ENCODE measurements around the gene TCTN2. TPM values are rescaled to one million over a fixed set of nuclear protein-coding genes. Genes with fewer than 3 reads are reported as not detected.
A peak's percentile ranks its signal among the peaks of the same experiment; 100 is the strongest.

Gene TCTN2
- total and polyA plus RNA-seq, 9 of the 15 experiments (the other 6 are each of a cell fraction or from before 2014, with no cell fraction given) = 0.58 to 5.5 (median 3.6) TPM

DNA sequence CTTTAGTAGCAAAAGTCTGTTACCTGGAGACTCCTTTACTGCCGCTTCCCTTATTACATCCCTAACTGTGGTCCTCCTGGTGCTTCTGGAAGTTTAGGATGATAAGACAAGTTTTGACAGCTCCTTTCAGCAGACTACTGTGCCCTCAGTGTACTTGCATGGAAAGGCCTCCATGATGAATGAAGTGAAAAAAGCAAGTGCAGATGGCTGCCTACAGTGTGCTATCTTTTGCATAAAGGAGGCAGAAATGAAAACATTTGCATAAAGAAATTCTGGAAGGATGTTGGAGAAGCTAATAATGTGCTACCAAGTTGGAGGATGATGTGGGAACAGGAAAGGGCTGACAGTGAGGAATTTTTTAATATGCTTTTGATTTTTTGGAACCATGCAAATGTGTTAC, 4.5 kb downstream of the TCTN2 start (continued):
- TF ChIP-seq, protein P1, sequence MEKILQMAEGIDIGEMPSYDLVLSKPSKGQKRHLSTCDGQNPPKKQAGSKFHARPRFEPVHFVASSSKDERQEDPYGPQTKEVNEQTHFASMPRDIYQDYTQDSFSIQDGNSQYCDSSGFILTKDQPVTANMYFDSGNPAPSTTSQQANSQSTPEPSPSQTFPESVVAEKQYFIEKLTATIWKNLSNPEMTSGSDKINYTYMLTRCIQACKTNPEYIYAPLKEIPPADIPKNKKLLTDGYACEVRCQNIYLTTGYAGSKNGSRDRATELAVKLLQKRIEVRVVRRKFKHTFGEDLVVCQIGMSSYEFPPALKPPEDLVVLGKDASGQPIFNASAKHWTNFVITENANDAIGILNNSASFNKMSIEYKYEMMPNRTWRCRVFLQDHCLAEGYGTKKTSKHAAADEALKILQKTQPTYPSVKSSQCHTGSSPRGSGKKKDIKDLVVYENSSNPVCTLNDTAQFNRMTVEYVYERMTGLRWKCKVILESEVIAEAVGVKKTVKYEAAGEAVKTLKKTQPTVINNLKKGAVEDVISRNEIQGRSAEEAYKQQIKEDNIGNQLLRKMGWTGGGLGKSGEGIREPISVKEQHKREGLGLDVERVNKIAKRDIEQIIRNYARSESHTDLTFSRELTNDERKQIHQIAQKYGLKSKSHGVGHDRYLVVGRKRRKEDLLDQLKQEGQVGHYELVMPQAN (IDR thresholded peaks at IDR 0.05; ENCODE audit: borderline replicate concordance) = no peak
- TF ChIP-seq SRSF1 (IDR thresholded peaks at IDR 0.05; ENCODE audit: low read depth, low read length) = no peak
- TF ChIP-seq NCOR1 (IDR thresholded peaks at IDR 0.05) = no peak
- no peak for TF ChIP-seq PPARD (CRISPR knock-in tag; IDR thresholded peaks at IDR 0.05)

DNA sequence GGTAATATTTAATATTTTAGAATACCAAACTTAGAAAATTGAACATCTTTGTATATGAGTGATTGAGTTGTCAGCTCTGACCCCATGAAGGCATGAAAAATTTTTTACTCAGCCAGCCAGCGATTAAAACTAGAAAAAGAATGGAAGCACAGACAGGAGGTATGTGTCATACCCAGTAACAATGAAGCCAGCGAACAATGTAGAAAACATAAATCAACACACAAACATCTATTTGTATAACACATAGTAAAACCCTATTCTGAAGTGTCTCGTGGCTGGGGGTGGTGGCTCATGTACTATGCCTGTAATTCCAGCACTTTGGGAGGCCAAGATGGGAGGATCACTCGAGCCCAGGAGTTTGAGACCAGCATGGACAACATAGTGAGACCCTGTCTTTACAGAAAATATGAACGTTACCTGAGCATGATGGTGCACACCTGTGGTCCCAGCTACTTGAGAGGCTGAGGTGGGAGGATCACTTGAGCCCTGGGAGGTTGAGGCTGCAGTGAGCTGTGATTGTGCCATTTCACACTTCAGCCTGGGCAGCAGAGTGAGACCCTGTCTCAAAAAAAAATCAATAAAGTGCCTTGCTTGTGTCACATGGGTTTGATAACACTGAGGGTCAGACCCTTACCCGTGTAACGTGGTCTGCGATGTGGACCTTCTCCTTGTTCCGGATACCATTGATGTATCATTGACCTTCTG, 5.9 kb downstream of the TCTN2 start:
- CTCF ChIA-PET (ENCODE audit: low intra/inter-chr PET ratio) = no interaction called here

More for the DNA sequence above, 5.9 kb downstream of the TCTN2 start:
- no peak for FAIRE-seq
- POLR2A ChIA-PET = no interaction called here
- Histone ChIP-seq H3K9me3 (replicated peaks; ENCODE audit: control insufficient read depth, insufficient read depth, low read depth, low read length) (no peaks in the 10 kb centered on the region), H4K20me1 (replicated peaks; ENCODE audit: control insufficient read depth, insufficient read depth, low read length) (no peaks in the 10 kb centered on the region), H3K27ac (ENCODE audit: extremely low read depth, low read depth, low read length) (no peak overlapping the region), H3K4me3 (no peak overlapping the region), H3K9ac (ENCODE audit: insufficient read depth in 1 of 2, low read depth in 2 of 2, low read length in 2 of 2) (no peak overlapping the region), H2AFZ (ENCODE audit: low read depth, low read length) (no peak overlapping the region), H3K9me1 (ENCODE audit: control insufficient read depth, insufficient read depth, low read length) (no peaks in the 10 kb centered on the region), H3K4me2 (ENCODE audit: insufficient read depth, low read length) (no peak overlapping the region), H3K27me3 (ENCODE audit: control insufficient read depth in 2 of 2, insufficient read depth in 2 of 2, low read length in 2 of 2) (no peaks in the 10 kb centered on the region), H3K79me2 (ENCODE audit: control insufficient read depth, insufficient read depth, low read length) (no peaks in the 10 kb centered on the region), H3K36me3 (ENCODE audit: control insufficient read depth, insufficient read depth, low read length) (0 out of 3 replicates have a peak, but pooled peaks cover 2% of the 10 kb centered on the region), H3K4me1 (replicated peaks in 1 of 2; ENCODE audit: control insufficient read depth in 2 of 2, insufficient read depth in 2 of 2, low read length in 2 of 2) (no peaks in the 10 kb centered on the region; a peak in 2 of 5 replicates)
- TF ChIP-seq FOXA3 (CRISPR knock-in tag; conservative IDR thresholded peaks at IDR 0.05 in 1 of 2, IDR thresholded peaks at IDR 0.05 in 1 of 2) (no peak), ZNF121 (CRISPR knock-in tag; conservative IDR thresholded peaks at IDR 0.05) (peak; percentile 69; the same call in 1 of the 2 replicates)
- intact Hi-C loops (cut with micrococcal nuclease) = no loop called here
- 70% methylated on average over 9 of the region's 9 CpGs for WGBS (ENCODE audit: insufficient coverage, low coverage, missing lambda C conversion rate)
- ATAC-seq = no peak
- in situ Hi-C loops (cut with MboI) = no loop called here
- DNase-seq (ENCODE audit: extremely low read depth in 1 of 4, low spot score in 3 of 4) = no peak
- BruUV-seq (replicated peaks) = no TSS peak

Data from K562 (cell line).